Neural progenitor cell (in vitro differentiated cells): ENCODE data around the gene ALDH1B1. TPM values are rescaled to one million over a fixed set of nuclear protein-coding genes. Genes with fewer than 3 reads are reported as not detected.

Experiments used
- DNase-seq: peaks from one replicate; pipeline ENCODE4 v3.0.0-alpha.2; 2016; ENCODE audit warnings: low spot score
- H2AFZ ChIP-seq: fragments of 200-600 bp; sonication (generic); replicated peaks from 2 replicates; pipeline ENCODE4 v1.6.1; 2016; ENCODE audit warnings: antibody characterized with exemption
- H3F3A ChIP-seq: fragments of 200-600 bp; sonication (generic); 2 replicates; pipeline ENCODE4 v1.6.1; 2016; ENCODE audit warnings: antibody characterized with exemption, low read depth
- H3K27ac ChIP-seq: fragments of 200-600 bp; sonication (generic); 2 replicates; pipeline ENCODE4 v1.5.1; 2016; ENCODE audit warnings: mild to moderate bottlenecking
- H3K27me3 ChIP-seq: fragments of 200-600 bp; sonication (generic); 2 replicates; pipeline ENCODE4 v1.6.1; 2016; ENCODE audit warnings: mild to moderate bottlenecking, moderate library complexity
- H3K36me3 ChIP-seq: fragments of 200-600 bp; sonication (generic); 2 replicates; pipeline ENCODE4 v1.5.1; 2016
- H3K4me1 ChIP-seq: fragments of 200-600 bp; sonication (generic); 2 replicates; pipeline ENCODE4 v1.6.1; 2016; ENCODE audit warnings: mixed run types
- H3K4me2 ChIP-seq: fragments of 200-600 bp; sonication (generic); 2 replicates; pipeline ENCODE4 v1.6.1; 2016
- H3K4me3 ChIP-seq: fragments of 200-600 bp; sonication (generic); 2 replicates; pipeline ENCODE4 v1.5.1; 2016
- H3K79me2 ChIP-seq: fragments of 200-600 bp; sonication (generic); 2 replicates; pipeline ENCODE4 v1.6.1; 2016; ENCODE audit warnings: low read depth
- H3K9ac ChIP-seq: fragments of 200-600 bp; sonication (generic); 2 replicates; pipeline ENCODE4 v1.6.1; 2016
- H3K9me3 ChIP-seq: fragments of 200-600 bp; sonication (generic); 2 replicates; pipeline ENCODE4 v1.5.1; 2016; ENCODE audit warnings: low read depth
- H4K20me1 ChIP-seq: fragments of 200-600 bp; sonication (generic); 2 replicates; pipeline ENCODE4 v1.6.1; 2016; ENCODE audit warnings: low read depth
- H3K27ac Mint-ChIP-seq: 3 replicates; pipeline ENCODE4 v1.8.0; 2021; ENCODE audit warnings: mixed read lengths
- H3K27me3 Mint-ChIP-seq: 2 replicates; pipeline ENCODE4 v1.8.0; 2022; ENCODE audit warnings: low read depth, mild to moderate bottlenecking, inconsistent platforms, moderate library complexity, mixed read lengths; ENCODE audit not compliant: insufficient read depth
- H3K36me3 Mint-ChIP-seq: 3 replicates; pipeline ENCODE4 v1.8.0; 2021; ENCODE audit warnings: mixed read lengths
- H3K4me1 Mint-ChIP-seq: 3 replicates; pipeline ENCODE4 v1.8.0; 2021; ENCODE audit warnings: mixed read lengths
- H3K4me3 Mint-ChIP-seq: 3 replicates; pipeline ENCODE4 v1.8.0; 2021; ENCODE audit warnings: mild to moderate bottlenecking, moderate library complexity, mixed read lengths
- H3K9me3 Mint-ChIP-seq: 3 replicates; pipeline ENCODE4 v1.8.0; 2020; ENCODE audit warnings: mixed read lengths
- EZH2 ChIP-seq: fragments of 200-600 bp; sonication (generic); IDR thresholded peaks from 2 replicates; pipeline ENCODE4 v1.6.1; 2017; ENCODE audit warnings: antibody characterized with exemption, mild to moderate bottlenecking, moderate library complexity
- EZH2phosphoT487 ChIP-seq: fragments of 200-600 bp; sonication (generic); IDR thresholded peaks from 2 replicates; pipeline ENCODE4 v1.6.1; 2017; ENCODE audit warnings: antibody characterized with exemption
- total RNA-seq: library from RNA; depleted of rRNA; stranded (reverse); fragments of >200 nt; gene quantifications from 2 replicates; pipeline ENCODE4 v1.2.3, GENCODE V29; 2015; ENCODE audit warnings: low replicate concordance
- TF ChIP-seq, protein P1 (sequence below): fragments of 200-600 bp; sonication (generic); IDR thresholded peaks from 2 replicates; pipeline ENCODE4 v1.5.1; 2017; ENCODE audit warnings: antibody characterized with exemption, mild to moderate bottlenecking

Gene ALDH1B1
- total RNA-seq, 1 donor from 2014 or later = 32.9 TPM

- peaks cover 21% of the 10 kb centered on the region for H3K4me1 ChIP-seq
- peaks cover 50% of the 10 kb centered on the region for H3K27me3 ChIP-seq
- peaks cover 7% of the 10 kb centered on the region for H3K27me3 Mint-ChIP-seq
- no peak overlapping the region for H2AFZ ChIP-seq
- H3K27ac ChIP-seq = no peak overlapping the region
- TF ChIP-seq EZH2phosphoT487 (no peak), EZH2 (no peak)
- TF ChIP-seq, protein P1, sequence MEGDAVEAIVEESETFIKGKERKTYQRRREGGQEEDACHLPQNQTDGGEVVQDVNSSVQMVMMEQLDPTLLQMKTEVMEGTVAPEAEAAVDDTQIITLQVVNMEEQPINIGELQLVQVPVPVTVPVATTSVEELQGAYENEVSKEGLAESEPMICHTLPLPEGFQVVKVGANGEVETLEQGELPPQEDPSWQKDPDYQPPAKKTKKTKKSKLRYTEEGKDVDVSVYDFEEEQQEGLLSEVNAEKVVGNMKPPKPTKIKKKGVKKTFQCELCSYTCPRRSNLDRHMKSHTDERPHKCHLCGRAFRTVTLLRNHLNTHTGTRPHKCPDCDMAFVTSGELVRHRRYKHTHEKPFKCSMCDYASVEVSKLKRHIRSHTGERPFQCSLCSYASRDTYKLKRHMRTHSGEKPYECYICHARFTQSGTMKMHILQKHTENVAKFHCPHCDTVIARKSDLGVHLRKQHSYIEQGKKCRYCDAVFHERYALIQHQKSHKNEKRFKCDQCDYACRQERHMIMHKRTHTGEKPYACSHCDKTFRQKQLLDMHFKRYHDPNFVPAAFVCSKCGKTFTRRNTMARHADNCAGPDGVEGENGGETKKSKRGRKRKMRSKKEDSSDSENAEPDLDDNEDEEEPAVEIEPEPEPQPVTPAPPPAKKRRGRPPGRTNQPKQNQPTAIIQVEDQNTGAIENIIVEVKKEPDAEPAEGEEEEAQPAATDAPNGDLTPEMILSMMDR = no peak
- peak overlapping the region; percentile 78 for H3K4me2 ChIP-seq
- H3K36me3 ChIP-seq = no peaks in the 10 kb centered on the region
- no peak for DNase-seq
- H3K4me3 Mint-ChIP-seq = peak overlapping the region; percentile 84
- H3K9me3 Mint-ChIP-seq = no peaks in the 10 kb centered on the region
- H4K20me1 ChIP-seq = peaks cover 5% of the 10 kb centered on the region
- peaks cover 2% of the 10 kb centered on the region for H3K36me3 Mint-ChIP-seq
- H3K4me1 Mint-ChIP-seq = peaks cover 49% of the 10 kb centered on the region
- H3K79me2 ChIP-seq = no peaks in the 10 kb centered on the region
- H3F3A ChIP-seq = peaks cover 41% of the 10 kb centered on the region
- peak overlapping the region; percentile 15 for H3K27ac Mint-ChIP-seq
- H3K9me3 ChIP-seq = no peaks in the 10 kb centered on the region
- H3K4me3 ChIP-seq = peak overlapping the region; percentile 44
- H3K9ac ChIP-seq = no peak overlapping the region
Observed at GRCh38 chr9:38424918-38425317, 32.4 kb downstream of the ALDH1B1 start.

- Mint-ChIP-seq H3K4me3 (no peak overlapping the region), H3K27ac (no peak overlapping the region), H3K4me1 (peaks cover 18% of the 10 kb centered on the region), H3K36me3 (peaks cover 2% of the 10 kb centered on the region), H3K27me3 (peaks cover 5% of the 10 kb centered on the region), H3K9me3 (no peaks in the 10 kb centered on the region)
- no peak for DNase-seq
- Histone ChIP-seq H3K4me3 (no peak overlapping the region), H3K4me1 (no peaks in the 10 kb centered on the region), H3K9ac (no peak overlapping the region), H3K27me3 (peaks cover 45% of the 10 kb centered on the region), H2AFZ (no peak overlapping the region), H3K9me3 (no peaks in the 10 kb centered on the region), H3K4me2 (no peak overlapping the region), H3K79me2 (no peaks in the 10 kb centered on the region), H4K20me1 (no peaks in the 10 kb centered on the region), H3K27ac (no peak overlapping the region), H3F3A (peaks cover 16% of the 10 kb centered on the region), H3K36me3 (no peaks in the 10 kb centered on the region)
- TF ChIP-seq EZH2phosphoT487 (no peak), EZH2 (no peak)
- TF ChIP-seq, protein P1 = no peak
Observed at GRCh38 chr9:38428062-38428461, 35.6 kb downstream of the ALDH1B1 start.

- H3K4me3 Mint-ChIP-seq = no peak overlapping the region
- Histone ChIP-seq H4K20me1 (no peaks in the 10 kb centered on the region), H3K9me3 (no peaks in the 10 kb centered on the region), H2AFZ (no peak overlapping the region), H3F3A (no peaks in the 10 kb centered on the region), H3K27ac (no peak overlapping the region), H3K36me3 (no peaks in the 10 kb centered on the region), H3K27me3 (peaks cover 14% of the 10 kb centered on the region), H3K4me2 (no peak overlapping the region), H3K79me2 (no peaks in the 10 kb centered on the region), H3K4me1 (no peaks in the 10 kb centered on the region), H3K4me3 (no peak overlapping the region), H3K9ac (no peak overlapping the region)
- H3K27me3 Mint-ChIP-seq = peaks cover 5% of the 10 kb centered on the region
- no peak for TF ChIP-seq EZH2phosphoT487
- TF ChIP-seq EZH2 = no peak
- TF ChIP-seq, protein P1 = no peak
- peaks cover 10% of the 10 kb centered on the region for H3K4me1 Mint-ChIP-seq
- H3K9me3 Mint-ChIP-seq = no peaks in the 10 kb centered on the region
- H3K36me3 Mint-ChIP-seq = peaks cover 3% of the 10 kb centered on the region
- no peak overlapping the region for H3K27ac Mint-ChIP-seq
- DNase-seq = no peak
Observed at GRCh38 chr9:38431116-38431515, 38.6 kb downstream of the ALDH1B1 start.
